H9 (cell line): ENCODE results near the gene INPP5E. TPM values are rescaled to one million over a fixed set of nuclear protein-coding genes. Genes with fewer than 3 reads are reported as not detected.

ENCODE experiments used
- DNase-seq: peaks from one replicate; pipeline ENCODE4 v3.0.0-alpha.2; 2017
- H2AFZ ChIP-seq: one replicate; pipeline ENCODE4 v1.6.1; 2013; ENCODE audit warnings: mild to moderate bottlenecking, low read length, control low read depth, moderate library complexity
- H2AK5ac ChIP-seq: 2 replicates; pipeline ENCODE4 v1.6.1; 2013; ENCODE audit warnings: low read length, control low read depth, mixed read lengths; ENCODE audit not compliant: insufficient read length
- H2BK120ac ChIP-seq: one replicate; pipeline ENCODE4 v1.6.1; 2013; ENCODE audit warnings: low read depth, mild to moderate bottlenecking, low read length, control low read depth, inconsistent platforms; ENCODE audit not compliant: poor library complexity, severe bottlenecking
- H2BK12ac ChIP-seq: 2 replicates; pipeline ENCODE4 v1.6.1; 2013; ENCODE audit warnings: low read length, control low read depth, mixed read lengths, low read depth; ENCODE audit not compliant: insufficient read length
- H2BK15ac ChIP-seq: 2 replicates; pipeline ENCODE4 v1.6.1; 2013; ENCODE audit warnings: low read depth, low read length, control low read depth
- H2BK20ac ChIP-seq: one replicate; pipeline ENCODE4 v1.6.1; 2013; ENCODE audit warnings: low read depth, mild to moderate bottlenecking, low read length, control low read depth, inconsistent platforms; ENCODE audit not compliant: poor library complexity, severe bottlenecking
- H2BK5ac ChIP-seq: 2 replicates; pipeline ENCODE4 v1.6.1; 2013; ENCODE audit warnings: low read length, control low read depth, mixed read lengths; ENCODE audit not compliant: insufficient read length
- H3K14ac ChIP-seq: 2 replicates; pipeline ENCODE4 v1.6.1; 2013; ENCODE audit warnings: low read length, control low read depth; ENCODE audit not compliant: insufficient read depth
- H3K18ac ChIP-seq: 2 replicates; pipeline ENCODE4 v1.6.1; 2013; ENCODE audit warnings: low read depth, mild to moderate bottlenecking, mixed read lengths, low read length, control low read depth; ENCODE audit not compliant: insufficient read length
- H3K23ac ChIP-seq: 2 replicates; pipeline ENCODE4 v1.6.1; 2013; ENCODE audit warnings: low read length, control low read depth, mixed read lengths, low read depth; ENCODE audit not compliant: insufficient read length
- H3K23me2 ChIP-seq: 2 replicates; pipeline ENCODE4 v1.6.1; 2013; ENCODE audit warnings: low read depth, mild to moderate bottlenecking, mixed read lengths, low read length, control low read depth; ENCODE audit not compliant: insufficient read length, poor library complexity, severe bottlenecking
- H3K27ac ChIP-seq: 2 replicates; pipeline ENCODE4 v1.5.1; 2013; ENCODE audit warnings: low read length, control low read depth, mixed read lengths, low read depth; ENCODE audit not compliant: insufficient read length
- H3K27me3 ChIP-seq: 2 replicates; pipeline ENCODE4 v1.6.1; 2013; ENCODE audit warnings: low read length, control low read depth, inconsistent platforms; ENCODE audit not compliant: insufficient read depth
- H3K4ac ChIP-seq: 2 replicates; pipeline ENCODE4 v1.6.1; 2013; ENCODE audit warnings: low read depth, mild to moderate bottlenecking, control low read depth, inconsistent platforms, low read length, moderate library complexity
- H3K4me1 ChIP-seq: 2 replicates; pipeline ENCODE4 v1.6.1; 2013; ENCODE audit warnings: low read length, control low read depth, inconsistent platforms; ENCODE audit not compliant: insufficient read depth
- H3K4me2 ChIP-seq: 2 replicates; pipeline ENCODE4 v1.6.1; 2013; ENCODE audit warnings: low read length, control low read depth, mixed read lengths; ENCODE audit not compliant: insufficient read length, insufficient read depth
- H3K56ac ChIP-seq: 2 replicates; pipeline ENCODE4 v1.6.1; 2013; ENCODE audit warnings: low read depth, mild to moderate bottlenecking, mixed read lengths, low read length, control low read depth; ENCODE audit not compliant: insufficient read length
- H3K79me1 ChIP-seq: 2 replicates; pipeline ENCODE4 v1.6.1; 2013; ENCODE audit warnings: low read depth, mild to moderate bottlenecking, moderate library complexity, low read length, control low read depth, inconsistent platforms; ENCODE audit not compliant: insufficient read depth, poor library complexity, severe bottlenecking
- H3K79me2 ChIP-seq: 2 replicates; pipeline ENCODE4 v1.6.1; 2013; ENCODE audit warnings: low read length, control low read depth, inconsistent platforms; ENCODE audit not compliant: insufficient read depth
- H3K9ac ChIP-seq: 2 replicates; pipeline ENCODE4 v1.6.1; 2013; ENCODE audit warnings: low read length, control low read depth, mixed read lengths; ENCODE audit not compliant: insufficient read length; ENCODE audit errors: extremely low read depth
- H3K9me3 ChIP-seq: one replicate; pipeline ENCODE4 v1.6.1; 2013; ENCODE audit warnings: low read depth, low read length, inconsistent platforms; ENCODE audit not compliant: control insufficient read depth
- H3T11ph ChIP-seq: one replicate; pipeline ENCODE4 v1.6.1; 2013; ENCODE audit warnings: mild to moderate bottlenecking, low read length, control low read depth, inconsistent platforms
- H4K20me1 ChIP-seq: one replicate; pipeline ENCODE4 v1.6.1; 2013; ENCODE audit not compliant: control insufficient read depth, insufficient read length, insufficient read depth
- H4K5ac ChIP-seq: 2 replicates; pipeline ENCODE4 v1.6.1; 2013; ENCODE audit warnings: low read depth, mild to moderate bottlenecking, mixed read lengths, low read length, control low read depth; ENCODE audit not compliant: insufficient read length
- H4K8ac ChIP-seq: replicated peaks from 2 replicates; pipeline ENCODE4 v1.6.1; 2013; ENCODE audit warnings: low read length, control low read depth, mixed read lengths, low read depth; ENCODE audit not compliant: insufficient read length
- H4K91ac ChIP-seq: 2 replicates; pipeline ENCODE4 v1.6.1; 2013; ENCODE audit warnings: low read depth, mild to moderate bottlenecking, moderate library complexity, mixed read lengths, low read length, control low read depth; ENCODE audit not compliant: insufficient read length
- H3K27ac Mint-ChIP-seq, 3 experiments: 2 replicates in 2 of 3; 3 replicates in 1 of 3; pipeline ENCODE4 v1.8.0; 2020 to 2021; ENCODE audit warnings: mixed read lengths in 3 of 3, mild to moderate bottlenecking in 1 of 3, moderate library complexity in 1 of 3
- H3K27me3 Mint-ChIP-seq: 2 replicates; pipeline ENCODE4 v1.8.0; 2021; ENCODE audit warnings: low read depth, mild to moderate bottlenecking, moderate library complexity, mixed read lengths
- H3K36me3 Mint-ChIP-seq, 3 experiments: 2 replicates in 2 of 3; 3 replicates in 1 of 3; pipeline ENCODE4 v1.8.0; 2020 to 2021; ENCODE audit warnings: low read depth in 3 of 3, mixed read lengths in 3 of 3; ENCODE audit not compliant: insufficient read depth in 1 of 3
- H3K4me1 Mint-ChIP-seq, 2 experiments: 2 replicates each; pipeline ENCODE4 v1.8.0; 2020; ENCODE audit warnings: mixed read lengths in 2 of 2
- H3K4me3 Mint-ChIP-seq, 2 experiments: 2 replicates in 1 of 2; 3 replicates in 1 of 2; pipeline ENCODE4 v1.8.0; 2020 to 2021; ENCODE audit warnings: mild to moderate bottlenecking in 2 of 2, mixed read lengths in 2 of 2, moderate library complexity in 1 of 2
- H3K9me3 Mint-ChIP-seq, 2 experiments: 2 replicates in 1 of 2; 3 replicates in 1 of 2; pipeline ENCODE4 v1.8.0; 2020; ENCODE audit warnings: mild to moderate bottlenecking in 2 of 2, mixed read lengths in 2 of 2, moderate library complexity in 1 of 2
- CTCF ChIP-seq: fragments of 200-600 bp; sonication (generic); conservative IDR thresholded peaks from 3 replicates; pipeline ENCODE4 v1.8.0; 2021; ENCODE audit warnings: antibody characterized with exemption, mild to moderate bottlenecking
- WGBS: extraction: QIAGEN DNeasy Blood & Tissue Kit; methylation state at CpG from one replicate; pipeline ENCODE4 v1.1.7; 2013; ENCODE audit warnings: missing lambda C conversion rate, low lambda C conversion rate, mixed read lengths; ENCODE audit not compliant: insufficient read length; ENCODE audit errors: extremely low coverage; 5-methylcytosine and 5-hydroxymethylcytosine counted together
- total RNA-seq: library from RNA; stranded (reverse); gene quantifications from 2 replicates; pipeline ENCODE4 v1.2.1, GENCODE V29; 2021

Gene INPP5E
- total RNA-seq, 1 experiment from 2014 or later: 21.0 TPM

GRCh38 chr9:136462664-136463063 lies 23.0 kb upstream of the INPP5E start:
- Histone ChIP-seq H4K20me1 (no peaks in the 10 kb centered on the region), H3K9ac (no peak overlapping the region), H3K14ac (no peak overlapping the region), H3K27ac (no peak overlapping the region), H3K9me3 (no peaks in the 10 kb centered on the region), H3K18ac (no peak overlapping the region), H3K4me2 (no peak overlapping the region), H4K8ac (no peak overlapping the region), H2AFZ (no peak overlapping the region), H2BK12ac (no peak overlapping the region), H3K23ac (no peak overlapping the region), H3K23me2 (peaks cover 3% of the 10 kb centered on the region), H3K79me2 (0 out of 2 replicates have a peak, but pooled peaks cover 2% of the 10 kb centered on the region), H3K27me3 (no peaks in the 10 kb centered on the region), H3K4ac (no peak overlapping the region), H3T11ph (no peak overlapping the region), H3K79me1 (no peaks in the 10 kb centered on the region), H2BK5ac (no peak overlapping the region), H4K91ac (no peak overlapping the region), H2BK20ac (no peak overlapping the region), H2BK120ac (no peak overlapping the region), H3K4me1 (no peaks in the 10 kb centered on the region), H2BK15ac (no peak overlapping the region), H3K56ac (no peak overlapping the region), H4K5ac (no peak overlapping the region), H2AK5ac (no peak overlapping the region)
- Mint-ChIP-seq H3K36me3 (peaks cover 67 to 90% (median 88%) of the 10 kb centered on the region in 3 experiments; a peak in 6 of 7 replicates), H3K27me3 (no peaks in the 10 kb centered on the region), H3K4me3 (no peak overlapping the region), H3K9me3 (no peaks in the 10 kb centered on the region), H3K27ac (no peak overlapping the region), H3K4me1 (no peaks in the 10 kb centered on the region)
- no peak for TF ChIP-seq CTCF
- no CpG with 5 or more reads among the region's 17 CpGs for WGBS
- no peak for DNase-seq
